Cardiac muscle cell (in vitro differentiated cells and primary cell): Measurements from ENCODE around the gene RHOA. TPM values are rescaled to one million over a fixed set of nuclear protein-coding genes. Genes with fewer than 3 reads are reported as not detected.

Experiments
- DNase-seq, 2 donors: peaks; one replicate each; pipeline versions ENCODE4 v3.0.0 to v3.0.0-alpha.2; 2010 to 2017; ENCODE audit warnings: low read depth in 1 of 2, low spot score in 1 of 2
- H3K27ac ChIP-seq: fragments of 200-600 bp; sonication (generic); 2 replicates; pipeline ENCODE4 v1.5.1; 2016
- H3K27me3 ChIP-seq: fragments of 200-600 bp; sonication (generic); 2 replicates; pipeline ENCODE4 v1.6.0; 2016; ENCODE audit warnings: control low read depth
- H3K36me3 ChIP-seq: fragments of 200-600 bp; sonication (generic); 2 replicates; pipeline ENCODE4 v1.5.1; 2016; ENCODE audit warnings: control low read depth
- H3K4me1 ChIP-seq: fragments of 200-600 bp; sonication (generic); 2 replicates; pipeline ENCODE4 v1.8.1; 2017; ENCODE audit warnings: low read depth, mild to moderate bottlenecking, mixed run types
- H3K4me3 ChIP-seq: fragments of 200-600 bp; sonication (generic); 2 replicates; pipeline ENCODE4 v1.5.1; 2016; ENCODE audit warnings: mild to moderate bottlenecking
- H3K9me3 ChIP-seq: fragments of 200-600 bp; sonication (generic); 2 replicates; pipeline ENCODE4 v1.5.1; 2017; ENCODE audit warnings: low read depth, mild to moderate bottlenecking, control low read depth
- CTCF ChIP-seq: IDR thresholded peaks from 2 replicates; pipeline ENCODE4 v1.5.1; 2012; ENCODE audit warnings: low read depth, mild to moderate bottlenecking, low read length
- polyA plus RNA-seq: library from polyadenylated mRNA; unstranded; fragments of >200 nt; fragmentation: Nextera tagmentation; extraction: Ambion mirVana; gene quantifications from 2 replicates; pipeline ENCODE4 v1.2.1, GENCODE V29; 2016
- total RNA-seq: library from RNA; depleted of rRNA; stranded (reverse); fragments of >200 nt; gene quantifications from 2 replicates; pipeline ENCODE4 v1.2.3, GENCODE V29; 2016

The RHOA gene
- total RNA-seq (461 and 522 TPM in 2 replicates), polyA plus RNA-seq (356 and 359 TPM in 2 replicates)

- Histone ChIP-seq H3K4me3 (peak within 1 kb of the TSS; percentile 81), H3K27ac (peak within 1 kb of the TSS; percentile 95)
Measured at GRCh38 chr3:49411968-49412631, at the start of gene RHOA, which contains the start of gene TCTA. TSS of gene RHOA (minus strand) at chr3:49411976. CDS start at chr3:49375589, 36,387 bp downstream. TSS of gene TCTA (plus strand) at chr3:49412423. CDS start at chr3:49412427, 4 bp downstream.

GRCh38 chr3:49460956-49461355 lies 49.2 kb upstream of the RHOA start:
- H3K9me3 ChIP-seq = no peaks in the 10 kb centered on the region
- no peaks in the 10 kb centered on the region for H3K27me3 ChIP-seq
- H3K4me3 ChIP-seq = no peak overlapping the region
- H3K4me1 ChIP-seq = peaks cover 43% of the 10 kb centered on the region
- H3K27ac ChIP-seq = peak overlapping the region; percentile 97
- TF ChIP-seq CTCF = no peak
- no peak for DNase-seq
- no peaks in the 10 kb centered on the region for H3K36me3 ChIP-seq

More at GRCh38 chr3:49411968-49412631, at the start of gene RHOA, which contains the start of gene TCTA:
- Histone ChIP-seq H3K4me1 (peaks cover 17% of the 10 kb centered on the region), H3K27me3 (no peaks in the 10 kb centered on the region), H3K9me3 (no peaks in the 10 kb centered on the region), H3K36me3 (no peaks in the 10 kb centered on the region)
- DNase-seq = peak; percentile 100
- TF ChIP-seq CTCF = no peak

DNA sequence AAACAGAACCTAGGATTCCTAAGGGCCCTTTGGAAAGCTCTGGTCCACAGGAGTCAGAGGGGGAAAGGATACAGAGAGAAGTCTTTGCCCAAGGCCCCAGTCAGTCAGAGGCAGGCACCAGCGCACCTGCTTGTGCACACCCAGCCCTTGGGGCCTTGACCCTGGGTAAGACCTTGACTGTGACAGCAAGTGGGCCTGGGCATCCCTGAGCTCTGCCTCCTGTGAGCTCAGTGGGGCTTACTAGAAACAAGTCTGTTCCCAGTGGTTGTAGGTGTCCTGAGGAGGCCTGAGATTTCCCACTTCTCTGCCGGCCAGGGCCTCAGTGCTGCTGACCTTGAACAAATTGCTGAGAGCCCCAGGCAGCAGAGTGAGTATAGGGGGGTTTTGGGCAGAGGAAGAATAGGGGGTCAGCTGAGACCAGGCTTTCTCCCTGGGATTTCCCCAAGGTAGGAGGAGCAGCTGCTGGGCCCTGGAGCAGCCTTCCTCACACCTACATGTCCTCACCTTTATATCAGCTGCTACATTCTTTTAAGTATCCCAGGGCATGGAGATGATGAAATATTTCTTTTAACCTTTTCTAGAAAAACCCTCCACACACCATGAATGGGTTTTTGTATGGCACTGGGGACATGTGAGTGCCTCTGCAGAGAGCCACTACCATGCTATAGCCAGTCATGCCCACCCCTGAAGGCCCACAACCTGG lies 48.6 kb upstream of the RHOA start:
- H3K27me3 ChIP-seq = no peaks in the 10 kb centered on the region
- peaks cover 37% of the 10 kb centered on the region for H3K4me1 ChIP-seq
- DNase-seq = no peak
- H3K9me3 ChIP-seq = no peaks in the 10 kb centered on the region
- peak overlapping the region; percentile 97 for H3K27ac ChIP-seq
- TF ChIP-seq CTCF = no peak
- no peak overlapping the region for H3K4me3 ChIP-seq
- H3K36me3 ChIP-seq = no peaks in the 10 kb centered on the region

DNA sequence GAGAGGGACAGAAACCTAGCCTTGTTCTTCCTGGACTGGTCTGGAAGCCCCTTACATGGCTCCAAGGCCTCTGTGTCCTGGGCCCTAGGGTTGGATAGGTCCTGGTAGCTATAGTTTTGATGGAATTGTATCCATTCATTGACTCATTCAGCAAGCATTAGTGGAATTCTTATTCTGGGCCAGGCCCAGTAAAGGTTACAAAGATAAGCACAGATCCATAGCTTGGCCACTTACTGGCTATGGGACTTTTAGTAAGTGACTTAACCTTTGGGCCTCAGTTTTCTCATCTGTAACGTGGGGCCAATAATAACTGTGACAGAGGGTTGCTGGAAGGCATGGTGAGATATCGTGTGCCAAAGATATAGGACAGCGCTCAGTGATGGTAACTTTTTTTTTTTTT lies 44.7 kb upstream of the RHOA start:
- peaks cover 33% of the 10 kb centered on the region for H3K4me1 ChIP-seq
- DNase-seq = peak in 1 of 2 donors; percentile 41
- H3K4me3 ChIP-seq = no peak overlapping the region
- H3K27me3 ChIP-seq = no peaks in the 10 kb centered on the region
- no peaks in the 10 kb centered on the region for H3K9me3 ChIP-seq
- no peaks in the 10 kb centered on the region for H3K36me3 ChIP-seq
- TF ChIP-seq CTCF = no peak
- H3K27ac ChIP-seq = no peak overlapping the region

DNA sequence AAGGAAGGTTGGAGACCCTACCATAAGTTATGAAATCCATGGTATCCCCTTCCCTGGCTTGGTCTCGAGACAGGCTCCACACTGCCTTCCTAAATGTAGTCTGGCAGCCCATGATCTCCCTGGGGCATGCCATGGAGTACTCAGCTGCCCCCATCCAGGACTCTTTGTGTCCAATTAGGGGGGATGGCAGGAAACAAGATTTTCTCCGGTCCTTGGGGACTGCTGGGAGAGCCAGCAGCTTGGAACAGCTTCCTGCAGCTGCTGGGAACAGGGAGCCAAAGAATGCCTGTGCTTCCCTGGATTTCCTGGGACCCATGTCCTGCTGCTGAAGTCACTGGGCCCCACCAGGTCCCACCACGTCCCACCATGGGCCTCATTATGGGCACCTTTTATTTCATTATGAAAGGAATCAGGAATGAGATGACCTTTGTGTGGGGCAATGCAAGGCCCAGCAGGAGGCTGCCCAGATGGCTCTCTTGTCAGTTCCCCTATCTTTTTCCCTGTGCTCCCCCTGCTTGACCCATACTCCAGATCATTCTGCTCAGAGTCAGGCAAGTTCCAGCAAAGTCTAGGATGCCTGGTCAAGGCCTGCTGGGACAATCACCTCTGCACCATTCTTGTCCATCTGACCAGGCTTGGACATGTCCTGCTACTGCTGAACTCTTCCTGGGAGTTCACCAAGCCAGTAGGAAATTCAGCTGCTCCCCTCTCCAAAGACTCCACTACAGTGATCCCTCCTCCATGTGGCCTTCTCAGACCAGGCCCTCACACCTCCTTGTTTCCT lies 43.3 kb upstream of the RHOA start:
- H3K9me3 ChIP-seq = no peaks in the 10 kb centered on the region
- no peaks in the 10 kb centered on the region for H3K27me3 ChIP-seq
- no peaks in the 10 kb centered on the region for H3K36me3 ChIP-seq
- no peak for DNase-seq
- H3K4me1 ChIP-seq = peaks cover 19% of the 10 kb centered on the region
- H3K27ac ChIP-seq = peak overlapping the region; percentile 85
- no peak for TF ChIP-seq CTCF
- H3K4me3 ChIP-seq = no peak overlapping the region
